H1 (cell line): ENCODE measurements around the gene APOBEC3G. TPM values are rescaled to one million over a fixed set of nuclear protein-coding genes. Genes with fewer than 3 reads are reported as not detected.

Source experiments
- CTCF ChIA-PET: fragments of 300-600 bp; sonication (Branson Sonifier 250); formaldehyde crosslinking; loops from one replicate; lab custom pipeline; 2021; ENCODE audit not compliant: partially characterized antibody; lab: Charles Lee
- POLR2A ChIA-PET: fragments of 300-600 bp; sonication (Branson Sonifier 250); formaldehyde crosslinking; loops from one replicate; lab custom pipeline; 2021; ENCODE audit warnings: inconsistent platforms; ENCODE audit not compliant: partially characterized antibody; lab: Charles Lee
- DNase-seq, 2 experiments: peaks; one replicate each; pipeline versions ENCODE4 v3.0.0 to v3.0.0-alpha.2; 2010 to 2022; ENCODE audit warnings: low spot score in 2 of 2, low read depth in 1 of 2, mixed read lengths in 1 of 2
- FAIRE-seq: peaks from 2 replicates; lab custom pipeline; 2011; peaks lifted over from hg19 to GRCh38; lab: Jason Lieb, UNC
- H2AFZ ChIP-seq: 2 replicates; pipeline ENCODE4 v1.8.1; 2012; ENCODE audit warnings: low read length, inconsistent platforms
- H2AK5ac ChIP-seq: 2 replicates; pipeline ENCODE4 v1.6.1; 2013; ENCODE audit warnings: low read depth, low read length
- H2BK120ac ChIP-seq: replicated peaks from 2 replicates; pipeline ENCODE3; 2013; ENCODE audit warnings: low read depth, low read length, inconsistent platforms
- H2BK12ac ChIP-seq: 2 replicates; pipeline ENCODE4 v1.6.1; 2013; ENCODE audit warnings: low read depth, low read length
- H2BK15ac ChIP-seq: 2 replicates; pipeline ENCODE4 v1.6.1; 2013; ENCODE audit warnings: low read length
- H2BK20ac ChIP-seq: 2 replicates; pipeline ENCODE4 v1.6.1; 2013; ENCODE audit warnings: low read length
- H2BK5ac ChIP-seq: 2 replicates; pipeline ENCODE4 v1.6.1; 2013; ENCODE audit warnings: low read depth, low read length
- H3K14ac ChIP-seq: 2 replicates; pipeline ENCODE4 v1.6.1; 2013; ENCODE audit warnings: inconsistent platforms; ENCODE audit not compliant: insufficient read length
- H3K18ac ChIP-seq: 2 replicates; pipeline ENCODE4 v1.6.1; 2013; ENCODE audit warnings: low read length; ENCODE audit errors: extremely low read depth
- H3K23ac ChIP-seq: 2 replicates; pipeline ENCODE4 v1.6.1; 2013; ENCODE audit warnings: inconsistent platforms; ENCODE audit not compliant: insufficient read length
- H3K23me2 ChIP-seq: 2 replicates; pipeline ENCODE4 v1.6.1; 2013; ENCODE audit warnings: low read depth, low read length
- H3K27ac ChIP-seq: 2 replicates; pipeline ENCODE4 v1.6.1; 2011; ENCODE audit warnings: low read depth, low read length, inconsistent platforms
- H3K27me3 ChIP-seq, 4 experiments: replicated peaks in 1 of 4; 1 replicate in 1 of 4; 2 replicates in 3 of 4; pipeline versions ENCODE4 v1.6.1 to v1.8.1; 2011 to 2013; ENCODE audit warnings: low read length in 3 of 4, mild to moderate bottlenecking in 3 of 4, inconsistent platforms in 2 of 4, mixed read lengths in 2 of 4, moderate library complexity in 1 of 4; ENCODE audit not compliant: control insufficient read depth in 3 of 4, insufficient read depth in 3 of 4; ENCODE audit errors: extremely low read depth in 1 of 4
- H3K36me3 ChIP-seq, 4 experiments: 2 replicates each; pipeline versions ENCODE4 v1.6.1 to v1.8.1; 2011 to 2013; ENCODE audit warnings: mild to moderate bottlenecking in 4 of 4, low read length in 3 of 4, moderate library complexity in 2 of 4, control low read depth in 1 of 4, inconsistent platforms in 1 of 4; ENCODE audit not compliant: insufficient read depth in 4 of 4, control insufficient read depth in 2 of 4
- H3K4ac ChIP-seq: replicated peaks from 2 replicates; pipeline ENCODE3; 2013; ENCODE audit warnings: low read length, low read depth, mixed read lengths, inconsistent platforms; ENCODE audit not compliant: insufficient read length
- H3K4me1 ChIP-seq, 4 experiments: replicated peaks in 1 of 4; 1 replicate in 1 of 4; 2 replicates in 3 of 4; pipeline versions ENCODE4 v1.6.1 to v1.8.1; 2011 to 2013; ENCODE audit warnings: low read length in 3 of 4, inconsistent platforms in 2 of 4, mixed read lengths in 1 of 4; ENCODE audit not compliant: insufficient read depth in 4 of 4, control insufficient read depth in 3 of 4
- H3K4me2 ChIP-seq, 2 experiments: 2 replicates each; pipeline versions ENCODE4 v1.6.1 to v1.8.1; 2011 to 2013; ENCODE audit warnings: low read depth in 2 of 2, low read length in 2 of 2, control low read depth in 1 of 2, inconsistent platforms in 1 of 2, mild to moderate bottlenecking in 1 of 2; ENCODE audit not compliant: insufficient read depth in 1 of 2
- H3K4me3 ChIP-seq, 4 experiments: fragments of 200-600, 300-600 bp in 1 of 4; sonication (generic), shearing (Covaris generic), sonication (Bioruptor Twin) in 1 of 4; 2 replicates each; pipeline versions ENCODE4 v1.5.1 to v1.8.1; 2011 to 2016; ENCODE audit warnings: low read length in 4 of 4, low read depth in 3 of 4, control low read depth in 2 of 4, inconsistent platforms in 2 of 4, mild to moderate bottlenecking in 2 of 4, mixed read lengths in 1 of 4, moderate library complexity in 1 of 4; ENCODE audit not compliant: insufficient read depth in 2 of 4; ENCODE audit errors: extremely low read depth in 1 of 4
- H3K56ac ChIP-seq: replicated peaks from 2 replicates; pipeline ENCODE3; 2013; ENCODE audit warnings: low read depth, mild to moderate bottlenecking, mixed read lengths, low read length, inconsistent platforms; ENCODE audit not compliant: insufficient read length
- H3K79me1 ChIP-seq: 2 replicates; pipeline ENCODE4 v1.6.1; 2013; ENCODE audit warnings: low read depth, low read length, control low read depth
- H3K79me2 ChIP-seq, 2 experiments: 2 replicates each; pipeline versions ENCODE4 v1.6.1 to v1.8.1; 2012 to 2013; ENCODE audit warnings: low read length in 2 of 2, mild to moderate bottlenecking in 2 of 2, inconsistent platforms in 1 of 2; ENCODE audit not compliant: insufficient read depth in 2 of 2, control insufficient read depth in 1 of 2
- H3K9ac ChIP-seq, 4 experiments: replicated peaks in 1 of 4; 1 replicate in 1 of 4; 2 replicates in 3 of 4; pipeline versions ENCODE4 v1.6.1 to v1.8.1; 2011 to 2013; ENCODE audit warnings: low read depth in 3 of 4, low read length in 3 of 4, control low read depth in 2 of 4, mild to moderate bottlenecking in 2 of 4, moderate library complexity in 2 of 4, inconsistent platforms in 1 of 4; ENCODE audit errors: extremely low read depth in 1 of 4
- H3K9me3 ChIP-seq, 2 experiments: 2 replicates each; pipeline versions ENCODE4 v1.6.1 to v1.8.1; 2012 to 2013; ENCODE audit warnings: mild to moderate bottlenecking in 2 of 2, moderate library complexity in 2 of 2, control low read depth in 1 of 2, inconsistent platforms in 1 of 2, low read depth in 1 of 2, low read length in 1 of 2, mixed read lengths in 1 of 2; ENCODE audit not compliant: insufficient read depth in 2 of 2
- H4K20me1 ChIP-seq, 2 experiments: replicated peaks in 1 of 2; 2 replicates each; pipeline versions ENCODE3 to v1.8.1; 2011 to 2013; ENCODE audit warnings: inconsistent platforms in 2 of 2, low read length in 2 of 2, mild to moderate bottlenecking in 1 of 2; ENCODE audit not compliant: insufficient read depth in 2 of 2, control insufficient read depth in 1 of 2
- H4K5ac ChIP-seq: 2 replicates; pipeline ENCODE4 v1.6.1; 2013; ENCODE audit warnings: low read length, low read depth, mixed read lengths, inconsistent platforms; ENCODE audit not compliant: insufficient read length
- H4K8ac ChIP-seq: 2 replicates; pipeline ENCODE4 v1.8.0; 2013; ENCODE audit warnings: mild to moderate bottlenecking, moderate library complexity, low read length, inconsistent platforms; ENCODE audit not compliant: insufficient read depth; ENCODE audit errors: extremely low read depth
- H4K91ac ChIP-seq: replicated peaks from 2 replicates; pipeline ENCODE3; 2013; ENCODE audit warnings: low read length, mixed read lengths, inconsistent platforms; ENCODE audit not compliant: insufficient read length
- CEBPB ChIP-seq: IDR thresholded peaks from 2 replicates; pipeline ENCODE4 v1.6.1; 2012; ENCODE audit warnings: low read depth, low read length
- CTBP2 ChIP-seq: IDR thresholded peaks from 2 replicates; pipeline ENCODE4 v1.7.0; 2011; ENCODE audit warnings: borderline replicate concordance, mild to moderate bottlenecking, moderate library complexity, mixed read lengths, low read length; ENCODE audit not compliant: insufficient read depth, insufficient read length
- CTCF ChIP-seq, 3 experiments: IDR thresholded peaks; 1 replicate in 2 of 3; 2 replicates in 1 of 3; pipeline versions ENCODE4 v1.5.1 to v1.6.1; 2011; ENCODE audit warnings: low read length in 3 of 3, mild to moderate bottlenecking in 3 of 3, inconsistent platforms in 2 of 3, low read depth in 1 of 3, moderate library complexity in 1 of 3; ENCODE audit not compliant: insufficient read depth in 1 of 3; ENCODE audit errors: control extremely low read depth in 1 of 3
- EP300 ChIP-seq, 2 experiments: IDR thresholded peaks; 1 replicate in 1 of 2; 2 replicates in 1 of 2; pipeline ENCODE4 v1.6.1; 2011 to 2012; ENCODE audit warnings: low read depth in 2 of 2, low read length in 2 of 2, mild to moderate bottlenecking in 2 of 2, borderline replicate concordance in 1 of 2, inconsistent platforms in 1 of 2, moderate library complexity in 1 of 2
- EZH2 ChIP-seq: fragments of 200-600 bp; sonication (generic); IDR thresholded peaks from 2 replicates; pipeline ENCODE4 v1.7.1; 2012; ENCODE audit warnings: low read depth, mild to moderate bottlenecking, moderate library complexity, low read length, inconsistent platforms; ENCODE audit not compliant: severe bottlenecking
- JUN ChIP-seq: IDR thresholded peaks from 2 replicates; pipeline ENCODE4 v1.6.1; 2011; ENCODE audit warnings: low read depth, mild to moderate bottlenecking, improper control_type of control experiment, low read length
- MAFK ChIP-seq: IDR thresholded peaks from 2 replicates; pipeline ENCODE4 v1.6.1; 2012; ENCODE audit warnings: low read depth, mild to moderate bottlenecking, improper control_type of control experiment, low read length
- YY1 ChIP-seq: IDR thresholded peaks from 2 replicates; pipeline ENCODE4 v1.6.1; 2011; ENCODE audit warnings: low read depth, mild to moderate bottlenecking, low read length
- WGBS, 2 experiments: shearing (Covaris generic) in 1 of 2; methylation state at CpG; one replicate each; pipeline versions ENCODE4 v1.1.6 to v1.1.7; 2013 to 2015; ENCODE audit warnings: low lambda C conversion rate in 2 of 2, mixed read lengths in 2 of 2, inconsistent platforms in 1 of 2, low coverage in 1 of 2, missing lambda C conversion rate in 1 of 2; ENCODE audit not compliant: insufficient replicate concordance in 2 of 2, insufficient coverage in 1 of 2, insufficient read length in 1 of 2; ENCODE audit errors: extremely low coverage in 1 of 2, missing lambda C conversion rate in 1 of 2; 5-methylcytosine and 5-hydroxymethylcytosine counted together
- polyA plus RNA-seq, 7 experiments: library from polyadenylated mRNA; depleted of rRNA in 3 of 7; stranded (reverse) in 5 of 7; unstranded in 2 of 7; fragments of >200 nt in 5 of 7; fragments of 200-250 nt in 2 of 7; gene quantifications; 1 replicate in 5 of 7; 2 replicates in 1 of 7; 4 replicates in 1 of 7; pipeline versions ENCODE4 v1.2.1 to v1.2.3, GENCODE V29; 2011 to 2013; ENCODE audit warnings: missing spikeins in 2 of 7, mixed read lengths in 2 of 7
- total RNA-seq: library from RNA; stranded (reverse); fragmentation: NEBNext Ultra II Directional; extraction: Animal tissue kit (Norgen Biotek cat#: 25700); gene quantifications from 2 replicates; pipeline ENCODE4 v1.2.1, GENCODE V29; 2021

APOBEC3G gene
- total and polyA plus RNA-seq, 2 of the 8 experiments (the other 6 are each of a cell fraction or from before 2014, with no cell fraction given), result 1.7 to 2.0 TPM

GRCh38 chr22:39029227-39029626 lies 47.8 kb upstream of the APOBEC3G start:
- Histone ChIP-seq H3K9ac (no peak overlapping the region), H2AK5ac (no peak overlapping the region), H2BK120ac (no peak overlapping the region), H3K27me3 (no peaks in the 10 kb centered on the region), H3K4me1 (peaks cover 5 to 21% (median 11%) of the 10 kb centered on the region in 4 experiments), H3K23me2 (no peaks in the 10 kb centered on the region; the same call in 1 of the 2 replicates), H3K4me3 (no peak overlapping the region), H4K5ac (no peak overlapping the region), H3K9me3 (no peaks in the 10 kb centered on the region), H3K56ac (no peak overlapping the region), H3K27ac (no peak overlapping the region), H2BK12ac (no peak overlapping the region), H3K23ac (no peak overlapping the region), H2BK15ac (no peak overlapping the region), H3K4me2 (no peak overlapping the region), H3K4ac (no peak overlapping the region), H3K79me2 (no peaks in the 10 kb centered on the region), H4K20me1 (no peaks in the 10 kb centered on the region), H3K79me1 (no peaks in the 10 kb centered on the region), H2BK20ac (no peak overlapping the region), H2BK5ac (no peak overlapping the region), H4K8ac (no peak overlapping the region), H2AFZ (no peak overlapping the region), H4K91ac (no peak overlapping the region), H3K14ac (no peak overlapping the region), H3K36me3 (peaks cover 0 to 1% (median 0%) of the 10 kb centered on the region in 4 experiments; a peak in 1 of 8 replicates), H3K18ac (no peak overlapping the region)
- DNase-seq (no peak), FAIRE-seq (no peak)
- ChIA-PET POLR2A (interaction anchor here (0.9 to 1.3 kb wide), 3 partner anchors 10 to 290 kb away, joined by 3 to 7 read pairs (median 4); partner anchors contain the start of gene RPL3), CTCF (interaction anchor here (0.7 to 2.0 kb wide), 5 partner anchors 14 to 260 kb away, joined by 3 to 5 read pairs (median 3); no protein-coding TSS in a partner anchor)
- TF ChIP-seq CTBP2, result no peak
- TF ChIP-seq EP300 (IDR thresholded peaks at IDR 0.05; ENCODE audit: borderline replicate concordance in 1 of 2, low read depth in 2 of 2, low read length in 2 of 2), result no peak
- no peak for TF ChIP-seq YY1
- no peak for TF ChIP-seq EZH2
- no peak for TF ChIP-seq JUN
- TF ChIP-seq CTCF (IDR thresholded peaks at IDR 0.05; ENCODE audit: control extremely low read depth in 1 of 3, insufficient read depth in 1 of 3, low read depth in 1 of 3, low read length in 3 of 3), result no peak
- TF ChIP-seq MAFK, result no peak
- no peak for TF ChIP-seq CEBPB
- WGBS, 2 experiments, result 93% methylated on average over 13 of the region's 13 CpGs; no CpG with 5 or more reads in 1 of the 2 experiments
